GM12878 (cell line): ENCODE measurements around the gene PSMG3. TPM values are rescaled to one million over a fixed set of nuclear protein-coding genes. Genes with fewer than 3 reads are reported as not detected.

ENCODE experiments used
- CREM ChIP-seq: IDR thresholded peaks from 2 replicates; pipeline ENCODE4 v1.6.1; 2014; ENCODE audit warnings: antibody characterized with exemption, low read depth
- PML ChIP-seq: IDR thresholded peaks from 2 replicates; pipeline ENCODE4 v1.6.1; 2012; ENCODE audit warnings: low read length, inconsistent platforms
- ZNF207 ChIP-seq: fragments of 450-650 bp; IDR thresholded peaks from 2 replicates; pipeline ENCODE4 v1.6.1; 2014; ENCODE audit warnings: antibody characterized with exemption, mild to moderate bottlenecking, borderline replicate concordance
- polyA plus RNA-seq, 11 experiments: library from polyadenylated mRNA; depleted of rRNA in 4 of 11; unstranded in 6 of 11; stranded (reverse) in 5 of 11; fragments of >200 nt; fragmentation: Nextera tagmentation in 4 of 11; fragmentation: Illumina TruSeq in 1 of 11; extraction: Ambion mirVana in 4 of 11; extraction: Trizol in 1 of 11; gene quantifications; 1 replicate in 1 of 11; 2 replicates in 10 of 11; pipeline versions ENCODE4 v1.2.1 to v1.2.3, GENCODE V29; 2011 to 2016; ENCODE audit warnings: inconsistent platforms in 2 of 11, missing spikeins in 2 of 11, low read depth in 1 of 11
- total RNA-seq, 4 experiments: library from RNA; depleted of rRNA in 3 of 4; stranded (reverse); fragments of >200 nt in 3 of 4; fragmentation: Illumina TruSeq in 1 of 4; extraction: Trizol in 1 of 4; gene quantifications; 2 replicates each; pipeline versions ENCODE4 v1.2.1 to v1.2.3, GENCODE V29; 2013 to 2021
- TF ChIP-seq, protein P1 (sequence below): IDR thresholded peaks from 2 replicates; pipeline ENCODE4 v1.6.1; 2012; ENCODE audit warnings: improper control_type of control experiment, low read depth, low read length; ENCODE audit not compliant: insufficient replicate concordance
- TF ChIP-seq, protein P2 (sequence below): fragments of 450-650 bp; IDR thresholded peaks from 2 replicates; pipeline ENCODE4 v1.6.1; 2016; ENCODE audit warnings: mild to moderate bottlenecking

Gene PSMG3
- total and polyA plus RNA-seq, 10 of the 15 experiments (the other 5 are each of a cell fraction or from before 2014, with no cell fraction given): 23.9 to 115 (median 60.6) TPM

DNA sequence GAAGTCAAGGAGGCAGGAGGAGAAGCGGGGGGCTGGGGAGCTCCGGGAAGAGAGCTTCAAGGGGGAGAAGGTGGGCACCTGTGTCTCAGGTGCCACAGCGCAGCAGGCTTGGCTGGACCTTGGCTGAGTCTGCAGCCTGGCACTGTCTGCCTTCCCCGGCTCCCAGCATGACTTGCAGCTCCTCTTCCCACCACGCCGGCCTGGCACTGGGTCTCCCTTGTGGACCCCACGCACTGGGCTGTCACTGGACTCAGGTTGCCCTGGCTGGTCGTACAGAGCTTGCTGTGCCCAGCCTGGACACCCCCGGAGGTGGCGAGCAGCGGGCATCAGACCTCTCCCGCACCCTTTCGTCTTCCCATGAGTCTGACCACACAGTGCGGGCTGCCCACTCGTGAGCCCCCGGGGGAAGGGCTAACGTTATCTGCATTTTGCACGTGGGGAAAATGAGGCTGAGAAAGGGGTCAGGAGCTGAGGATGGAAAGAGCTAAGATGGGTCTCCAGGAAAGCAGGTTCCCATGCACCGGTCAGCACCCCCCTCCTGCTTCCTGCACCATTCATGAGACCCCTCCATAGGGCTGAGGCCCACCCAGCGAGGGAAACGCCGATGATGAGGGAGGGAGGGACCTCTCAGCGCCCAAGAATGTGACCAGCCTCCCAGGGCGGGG lies 40.3 kb upstream of the PSMG3 start (continued):
- TF ChIP-seq, protein P1, sequence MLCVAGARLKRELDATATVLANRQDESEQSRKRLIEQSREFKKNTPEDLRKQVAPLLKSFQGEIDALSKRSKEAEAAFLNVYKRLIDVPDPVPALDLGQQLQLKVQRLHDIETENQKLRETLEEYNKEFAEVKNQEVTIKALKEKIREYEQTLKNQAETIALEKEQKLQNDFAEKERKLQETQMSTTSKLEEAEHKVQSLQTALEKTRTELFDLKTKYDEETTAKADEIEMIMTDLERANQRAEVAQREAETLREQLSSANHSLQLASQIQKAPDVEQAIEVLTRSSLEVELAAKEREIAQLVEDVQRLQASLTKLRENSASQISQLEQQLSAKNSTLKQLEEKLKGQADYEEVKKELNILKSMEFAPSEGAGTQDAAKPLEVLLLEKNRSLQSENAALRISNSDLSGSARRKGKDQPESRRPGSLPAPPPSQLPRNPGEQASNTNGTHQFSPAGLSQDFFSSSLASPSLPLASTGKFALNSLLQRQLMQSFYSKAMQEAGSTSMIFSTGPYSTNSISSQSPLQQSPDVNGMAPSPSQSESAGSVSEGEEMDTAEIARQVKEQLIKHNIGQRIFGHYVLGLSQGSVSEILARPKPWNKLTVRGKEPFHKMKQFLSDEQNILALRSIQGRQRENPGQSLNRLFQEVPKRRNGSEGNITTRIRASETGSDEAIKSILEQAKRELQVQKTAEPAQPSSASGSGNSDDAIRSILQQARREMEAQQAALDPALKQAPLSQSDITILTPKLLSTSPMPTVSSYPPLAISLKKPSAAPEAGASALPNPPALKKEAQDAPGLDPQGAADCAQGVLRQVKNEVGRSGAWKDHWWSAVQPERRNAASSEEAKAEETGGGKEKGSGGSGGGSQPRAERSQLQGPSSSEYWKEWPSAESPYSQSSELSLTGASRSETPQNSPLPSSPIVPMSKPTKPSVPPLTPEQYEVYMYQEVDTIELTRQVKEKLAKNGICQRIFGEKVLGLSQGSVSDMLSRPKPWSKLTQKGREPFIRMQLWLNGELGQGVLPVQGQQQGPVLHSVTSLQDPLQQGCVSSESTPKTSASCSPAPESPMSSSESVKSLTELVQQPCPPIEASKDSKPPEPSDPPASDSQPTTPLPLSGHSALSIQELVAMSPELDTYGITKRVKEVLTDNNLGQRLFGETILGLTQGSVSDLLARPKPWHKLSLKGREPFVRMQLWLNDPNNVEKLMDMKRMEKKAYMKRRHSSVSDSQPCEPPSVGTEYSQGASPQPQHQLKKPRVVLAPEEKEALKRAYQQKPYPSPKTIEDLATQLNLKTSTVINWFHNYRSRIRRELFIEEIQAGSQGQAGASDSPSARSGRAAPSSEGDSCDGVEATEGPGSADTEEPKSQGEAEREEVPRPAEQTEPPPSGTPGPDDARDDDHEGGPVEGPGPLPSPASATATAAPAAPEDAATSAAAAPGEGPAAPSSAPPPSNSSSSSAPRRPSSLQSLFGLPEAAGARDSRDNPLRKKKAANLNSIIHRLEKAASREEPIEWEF: no peak
- TF ChIP-seq PML (no peak), CREM (no peak), ZNF207 (no peak)
- TF ChIP-seq, protein P2, sequence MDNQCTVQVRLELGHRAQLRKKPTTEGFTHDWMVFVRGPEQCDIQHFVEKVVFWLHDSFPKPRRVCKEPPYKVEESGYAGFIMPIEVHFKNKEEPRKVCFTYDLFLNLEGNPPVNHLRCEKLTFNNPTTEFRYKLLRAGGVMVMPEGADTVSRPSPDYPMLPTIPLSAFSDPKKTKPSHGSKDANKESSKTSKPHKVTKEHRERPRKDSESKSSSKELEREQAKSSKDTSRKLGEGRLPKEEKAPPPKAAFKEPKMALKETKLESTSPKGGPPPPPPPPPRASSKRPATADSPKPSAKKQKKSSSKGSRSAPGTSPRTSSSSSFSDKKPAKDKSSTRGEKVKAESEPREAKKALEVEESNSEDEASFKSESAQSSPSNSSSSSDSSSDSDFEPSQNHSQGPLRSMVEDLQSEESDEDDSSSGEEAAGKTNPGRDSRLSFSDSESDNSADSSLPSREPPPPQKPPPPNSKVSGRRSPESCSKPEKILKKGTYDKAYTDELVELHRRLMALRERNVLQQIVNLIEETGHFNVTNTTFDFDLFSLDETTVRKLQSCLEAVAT: no peak
